SK-N-MC (cell line): ENCODE data around the gene MAP7.

Source experiments
- EZH2 ChIP-seq: fragments of 200-600 bp; sonication (generic); IDR thresholded peaks from one replicate; pipeline ENCODE4 v1.6.1; 2017; ENCODE audit warnings: antibody characterized with exemption
- FOXP2 ChIP-seq: optimal IDR thresholded peaks from 2 replicates; pipeline ENCODE3; 2011; ENCODE audit warnings: mild to moderate bottlenecking, moderate library complexity; ENCODE audit not compliant: insufficient read depth; ENCODE audit errors: extremely low read length, control extremely low read depth
- POLR2AphosphoS5 ChIP-seq: IDR thresholded peaks from 2 replicates; pipeline ENCODE4 v1.6.1; 2012; ENCODE audit warnings: mild to moderate bottlenecking, low read depth, low read length, borderline replicate concordance

DNA sequence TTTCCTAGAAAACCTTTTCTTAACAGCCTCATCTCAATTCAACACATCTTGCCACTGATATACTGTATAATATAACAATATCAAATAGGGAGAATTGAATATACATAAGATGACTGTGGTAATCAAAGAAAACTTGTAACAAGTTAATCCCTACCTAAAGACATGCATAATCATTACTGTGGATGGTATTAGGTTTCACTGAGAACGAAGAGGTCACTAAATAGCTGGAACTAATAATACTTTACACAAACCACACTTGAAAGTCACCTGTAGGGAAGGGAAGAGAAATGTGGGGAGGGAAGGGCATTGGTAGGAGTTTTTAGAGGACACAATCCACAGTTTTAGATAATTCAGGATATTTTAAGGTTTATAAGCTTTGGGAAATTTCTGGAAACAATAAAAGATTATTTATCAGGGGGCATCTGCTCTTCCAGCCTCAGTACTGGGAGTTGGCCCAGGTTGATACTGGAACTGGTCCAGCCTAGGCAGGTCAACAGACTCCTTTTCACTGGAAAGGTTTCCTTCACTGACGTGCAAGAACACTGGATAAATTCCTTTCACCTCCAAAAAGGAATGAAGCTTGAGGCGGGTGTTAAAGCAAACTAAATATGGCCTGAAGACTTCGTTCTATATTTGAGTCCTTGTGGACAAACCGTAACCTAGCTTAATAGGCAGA, 44.0 kb downstream of the MAP7 start:
- TF ChIP-seq EZH2: no peak
- no peak for TF ChIP-seq POLR2AphosphoS5
- TF ChIP-seq FOXP2: no peak
